Mucosa of rectum (tissue), 2 donors: ENCODE measurements around the gene BBOX1.
"Not testable (repeated sequence)": the region's sequence is repeated elsewhere in the genome, so short reads cannot be mapped to it uniquely, and the experiment has no call there.

Experiments
- H3K27ac ChIP-seq, 2 donors: one replicate each; pipeline ENCODE4 v1.7.0; 2013; ENCODE audit warnings: inconsistent platforms in 2 of 2, low read depth in 2 of 2, low read length in 2 of 2
- H3K27me3 ChIP-seq, 2 donors: one replicate each; pipeline ENCODE4 v1.7.0; 2013; ENCODE audit warnings: low read length in 2 of 2; ENCODE audit not compliant: control insufficient read depth in 2 of 2, insufficient read depth in 2 of 2
- H3K36me3 ChIP-seq, 2 donors: one replicate each; pipeline ENCODE4 v1.7.0; 2013; ENCODE audit warnings: low read length in 2 of 2; ENCODE audit not compliant: control insufficient read depth in 2 of 2, insufficient read depth in 2 of 2
- H3K4me1 ChIP-seq, 2 donors: one replicate each; pipeline ENCODE4 v1.7.0; 2013; ENCODE audit warnings: low read length in 2 of 2, mild to moderate bottlenecking in 1 of 2; ENCODE audit not compliant: control insufficient read depth in 2 of 2, insufficient read depth in 2 of 2
- H3K4me3 ChIP-seq, 2 donors: one replicate each; pipeline ENCODE4 v1.7.0; 2013; ENCODE audit warnings: low read length in 2 of 2
- H3K9ac ChIP-seq, 2 donors: one replicate each; pipeline ENCODE4 v1.7.0; 2013; ENCODE audit warnings: low read length in 2 of 2, low read depth in 1 of 2, mild to moderate bottlenecking in 1 of 2
- H3K9me3 ChIP-seq, 2 donors: one replicate each; pipeline ENCODE4 v1.7.0; 2013; ENCODE audit warnings: low read length in 2 of 2; ENCODE audit not compliant: control insufficient read depth in 2 of 2
- donor health status: healthy.
- donor health status: Normal muscosa, but diverticular disease.

The BBOX1 gene

GRCh38 chr11:27083241-27083640, 42.6 kb downstream of the BBOX1 start:
- no peak overlapping the region for H3K27ac ChIP-seq
- no peak overlapping the region for H3K9ac ChIP-seq
- H3K36me3 ChIP-seq: no peaks in the 10 kb centered on the region
- H3K4me3 ChIP-seq: no peak overlapping the region
- no peaks in the 10 kb centered on the region for H3K9me3 ChIP-seq
- no peaks in the 10 kb centered on the region for H3K27me3 ChIP-seq
- no peaks in the 10 kb centered on the region for H3K4me1 ChIP-seq

GRCh38 chr11:27083782-27084181, 43.2 kb downstream of the BBOX1 start:
- H3K27ac ChIP-seq: no peak overlapping the region
- no peaks in the 10 kb centered on the region for H3K36me3 ChIP-seq
- H3K4me3 ChIP-seq: no peak overlapping the region
- H3K4me1 ChIP-seq: no peaks in the 10 kb centered on the region
- H3K27me3 ChIP-seq: no peaks in the 10 kb centered on the region
- H3K9me3 ChIP-seq: no peaks in the 10 kb centered on the region
- no peak overlapping the region for H3K9ac ChIP-seq

- no peaks in the 10 kb centered on the region for H3K4me1 ChIP-seq
- H3K36me3 ChIP-seq: no peaks in the 10 kb centered on the region
- H3K4me3 ChIP-seq: no peak overlapping the region
- no peaks in the 10 kb centered on the region for H3K27me3 ChIP-seq
- H3K9me3 ChIP-seq: no peaks in the 10 kb centered on the region
- no peak overlapping the region for H3K27ac ChIP-seq
- no peak overlapping the region for H3K9ac ChIP-seq
Observed at GRCh38 chr11:27084518-27084917, 43.9 kb downstream of the BBOX1 start.

GRCh38 chr11:27085111-27085510, 44.5 kb downstream of the BBOX1 start:
- H3K27ac ChIP-seq: no peak overlapping the region
- no peaks in the 10 kb centered on the region for H3K9me3 ChIP-seq
- H3K4me3 ChIP-seq: no peak overlapping the region
- no peak overlapping the region for H3K9ac ChIP-seq
- H3K4me1 ChIP-seq: no peaks in the 10 kb centered on the region
- H3K27me3 ChIP-seq: no peaks in the 10 kb centered on the region
- H3K36me3 ChIP-seq: no peaks in the 10 kb centered on the region

- H3K27me3 ChIP-seq: no peaks in the 10 kb centered on the region
- H3K4me3 ChIP-seq: no peak overlapping the region
- H3K9me3 ChIP-seq: no peaks in the 10 kb centered on the region
- no peak overlapping the region for H3K9ac ChIP-seq
- H3K4me1 ChIP-seq: no peaks in the 10 kb centered on the region
- no peaks in the 10 kb centered on the region for H3K36me3 ChIP-seq
- H3K27ac ChIP-seq: no peak overlapping the region
Observed at GRCh38 chr11:27085605-27086004, 45.0 kb downstream of the BBOX1 start.

GRCh38 chr11:27087432-27087831, 46.8 kb downstream of the BBOX1 start:
- no peaks in the 10 kb centered on the region for H3K27me3 ChIP-seq
- no peak overlapping the region for H3K4me3 ChIP-seq
- no peaks in the 10 kb centered on the region for H3K36me3 ChIP-seq
- H3K9ac ChIP-seq: no peak overlapping the region
- no peaks in the 10 kb centered on the region for H3K9me3 ChIP-seq
- no peaks in the 10 kb centered on the region for H3K4me1 ChIP-seq
- no peak overlapping the region for H3K27ac ChIP-seq

GRCh38 chr11:27088353-27088752, 47.7 kb downstream of the BBOX1 start:
- no peaks in the 10 kb centered on the region for H3K36me3 ChIP-seq
- H3K27me3 ChIP-seq: no peaks in the 10 kb centered on the region
- H3K9ac ChIP-seq: no peak overlapping the region
- H3K9me3 ChIP-seq: no peaks in the 10 kb centered on the region
- H3K4me1 ChIP-seq: no peaks in the 10 kb centered on the region
- H3K27ac ChIP-seq: no peak overlapping the region
- no peak overlapping the region for H3K4me3 ChIP-seq

- Histone ChIP-seq H3K27me3 (no peaks in the 10 kb centered on the region), H3K36me3 (no peaks in the 10 kb centered on the region), H3K9ac (no peak overlapping the region), H3K4me3 (no peak overlapping the region), H3K27ac (no peak overlapping the region), H3K4me1 (no peaks in the 10 kb centered on the region), H3K9me3 (no peaks in the 10 kb centered on the region)
Observed at GRCh38 chr11:27089746-27090145, 49.1 kb downstream of the BBOX1 start.

GRCh38 chr11:27090357-27090948, 49.8 kb downstream of the BBOX1 start:
- H3K27ac ChIP-seq, H3K36me3 ChIP-seq, H3K9ac ChIP-seq, H3K9me3 ChIP-seq, H3K4me1 ChIP-seq, H3K27me3 ChIP-seq, H3K4me3 ChIP-seq: not testable (repeated sequence)

GRCh38 chr11:27094120-27094519, 53.5 kb downstream of the BBOX1 start:
- H3K4me3 ChIP-seq: no peak overlapping the region
- no peaks in the 10 kb centered on the region for H3K9me3 ChIP-seq
- H3K4me1 ChIP-seq: no peaks in the 10 kb centered on the region
- H3K27ac ChIP-seq: no peak overlapping the region
- no peak overlapping the region for H3K9ac ChIP-seq
- no peaks in the 10 kb centered on the region for H3K36me3 ChIP-seq
- no peaks in the 10 kb centered on the region for H3K27me3 ChIP-seq

- Histone ChIP-seq H3K9ac (no peak overlapping the region), H3K36me3 (no peaks in the 10 kb centered on the region), H3K27ac (no peak overlapping the region), H3K27me3 (no peaks in the 10 kb centered on the region), H3K4me3 (no peak overlapping the region), H3K9me3 (no peaks in the 10 kb centered on the region), H3K4me1 (no peaks in the 10 kb centered on the region)
Observed at GRCh38 chr11:27095059-27095458, 54.4 kb downstream of the BBOX1 start.
